GM23338 (cell line): ENCODE measurements around the gene ZNF507. TPM values are rescaled to one million over a fixed set of nuclear protein-coding genes. Genes with fewer than 3 reads are reported as not detected.

Experiments used
- ATAC-seq: fragments of 200-7000 bp; cut with Tn5 transposase; 3 replicates; pipeline ENCODE4 v1.9.1; 2020
- DNase-seq: peaks from one replicate; pipeline ENCODE4 v3.0.0-alpha.2; 2015; ENCODE audit warnings: low spot score
- H2AFZ ChIP-seq: fragments of 200-600 bp; sonication (generic); 2 replicates; pipeline ENCODE4 v1.8.0; 2016; ENCODE audit warnings: antibody characterized with exemption, mild to moderate bottlenecking, moderate library complexity
- H3F3A ChIP-seq: fragments of 200-600 bp; sonication (generic); replicated peaks from 2 replicates; pipeline ENCODE4 v1.8.0; 2017; ENCODE audit warnings: antibody characterized with exemption, mixed run types, low read depth
- H3K27ac ChIP-seq: fragments of 200-600 bp; sonication (generic); 2 replicates; pipeline ENCODE4 v1.6.1; 2016; ENCODE audit warnings: low read depth
- H3K27me3 ChIP-seq: fragments of 200-600 bp; sonication (generic); 2 replicates; pipeline ENCODE4 v1.8.0; 2016; ENCODE audit warnings: mild to moderate bottlenecking, mixed run types, moderate library complexity; ENCODE audit not compliant: insufficient read depth
- H3K36me3 ChIP-seq: fragments of 200-600 bp; sonication (generic); 2 replicates; pipeline ENCODE4 v1.8.0; 2016; ENCODE audit warnings: mild to moderate bottlenecking; ENCODE audit not compliant: insufficient read depth
- H3K4me1 ChIP-seq: fragments of 200-600 bp; sonication (generic); 2 replicates; pipeline ENCODE4 v1.8.0; 2016; ENCODE audit warnings: mild to moderate bottlenecking, moderate library complexity; ENCODE audit not compliant: insufficient read depth
- H3K4me2 ChIP-seq: fragments of 200-600 bp; sonication (generic); 2 replicates; pipeline ENCODE4 v1.7.1; 2017; ENCODE audit warnings: mixed run types
- H3K4me3 ChIP-seq: fragments of 200-600 bp; sonication (generic); 2 replicates; pipeline ENCODE4 v1.6.1; 2016; ENCODE audit warnings: mixed run types
- H3K79me2 ChIP-seq: fragments of 200-600 bp; sonication (generic); replicated peaks from 2 replicates; pipeline ENCODE4 v1.8.0; 2017; ENCODE audit warnings: mild to moderate bottlenecking; ENCODE audit not compliant: insufficient read depth
- H3K9me2 ChIP-seq: fragments of 200-600 bp; sonication (generic); 2 replicates; pipeline ENCODE4 v1.8.0; 2017; ENCODE audit not compliant: insufficient read depth
- H4K20me1 ChIP-seq: fragments of 200-600 bp; sonication (generic); replicated peaks from 2 replicates; pipeline ENCODE4 v1.8.0; 2017; ENCODE audit warnings: mild to moderate bottlenecking; ENCODE audit not compliant: insufficient read depth
- H3K27ac Mint-ChIP-seq: 2 replicates; pipeline ENCODE4 v1.8.0; 2020; ENCODE audit warnings: inconsistent platforms, mild to moderate bottlenecking, moderate library complexity, mixed read lengths
- H3K27me3 Mint-ChIP-seq: 3 replicates; pipeline ENCODE4 v1.8.0; 2022; ENCODE audit warnings: low read depth, mild to moderate bottlenecking, moderate library complexity, mixed read lengths, inconsistent platforms; ENCODE audit not compliant: insufficient read depth, poor library complexity
- H3K36me3 Mint-ChIP-seq: 3 replicates; pipeline ENCODE4 v1.8.0; 2021; ENCODE audit warnings: low read depth, mild to moderate bottlenecking, inconsistent platforms, moderate library complexity, mixed read lengths
- H3K4me1 Mint-ChIP-seq: 3 replicates; pipeline ENCODE4 v1.8.0; 2020; ENCODE audit warnings: mild to moderate bottlenecking, inconsistent platforms, mixed read lengths
- H3K4me3 Mint-ChIP-seq: 3 replicates; pipeline ENCODE4 v1.8.0; 2021; ENCODE audit warnings: moderate library complexity, mild to moderate bottlenecking, inconsistent platforms, mixed read lengths
- H3K9me3 Mint-ChIP-seq: 3 replicates; pipeline ENCODE4 v1.8.0; 2020; ENCODE audit warnings: moderate library complexity, mild to moderate bottlenecking, inconsistent platforms, mixed read lengths
- CREB1 ChIP-seq: fragments of 250-450 bp; sonication (Bioruptor Pico); IDR thresholded peaks from 2 replicates; pipeline ENCODE4 v1.5.0; 2020; ENCODE audit warnings: low read depth, mild to moderate bottlenecking, moderate library complexity
- EZH2 ChIP-seq: fragments of 200-600 bp; sonication (generic); IDR thresholded peaks from one replicate; pipeline ENCODE4 v1.8.0; 2017; ENCODE audit warnings: antibody characterized with exemption, mild to moderate bottlenecking, low read depth; ENCODE audit not compliant: unreplicated experiment
- EZH2phosphoT487 ChIP-seq: fragments of 200-600 bp; sonication (generic); IDR thresholded peaks from one replicate; pipeline ENCODE4 v1.8.1; 2018; ENCODE audit warnings: antibody characterized with exemption; ENCODE audit not compliant: unreplicated experiment
- JUNB ChIP-seq: IDR thresholded peaks from one replicate; pipeline ENCODE4 v1.6.1; 2016; ENCODE audit warnings: antibody characterized with exemption; ENCODE audit not compliant: unreplicated experiment
- NANOG ChIP-seq: IDR thresholded peaks from 2 replicates; pipeline ENCODE4 v1.6.1; 2016; ENCODE audit warnings: antibody characterized with exemption, borderline replicate concordance
- POLR2AphosphoS5 ChIP-seq: IDR thresholded peaks from 2 replicates; pipeline ENCODE4 v1.6.1; 2016; ENCODE audit warnings: antibody characterized with exemption, low read depth
- STAT1 ChIP-seq: IDR thresholded peaks from one replicate; pipeline ENCODE4 v1.6.1; 2016; ENCODE audit warnings: antibody characterized with exemption; ENCODE audit not compliant: unreplicated experiment
- ZNF114 ChIP-seq: fragments of 250-450 bp; sonication (Bioruptor Pico); IDR thresholded peaks from 2 replicates; pipeline ENCODE4 v1.5.0; 2020; ENCODE audit warnings: mild to moderate bottlenecking, moderate library complexity
- ZNF331 ChIP-seq: fragments of 250-450 bp; sonication (Bioruptor Pico); IDR thresholded peaks from 2 replicates; pipeline ENCODE4 v1.5.0; 2020; ENCODE audit warnings: low read depth, mild to moderate bottlenecking, moderate library complexity
- ZNF462 ChIP-seq: fragments of 250-450 bp; sonication (Bioruptor Pico); IDR thresholded peaks from 2 replicates; pipeline ENCODE4 v1.5.0; 2020; ENCODE audit warnings: mild to moderate bottlenecking, moderate library complexity
- polyA plus RNA-seq: library from polyadenylated mRNA; unstranded; fragments of >200 nt; fragmentation: Nextera tagmentation; extraction: Ambion mirVana; gene quantifications from 2 replicates; pipeline ENCODE4 v1.2.1, GENCODE V29; 2016
- total RNA-seq: library from RNA; depleted of rRNA; stranded (reverse); fragments of >200 nt; shearing (Covaris generic); gene quantifications from 2 replicates; pipeline ENCODE4 v1.2.3, GENCODE V29; 2014
- TF ChIP-seq, protein P1 (sequence below): IDR thresholded peaks from one replicate; pipeline ENCODE4 v1.6.1; 2018; ENCODE audit warnings: antibody characterized with exemption; ENCODE audit not compliant: unreplicated experiment
- TF ChIP-seq, protein P2 (sequence below): IDR thresholded peaks from 2 replicates; pipeline ENCODE4 v1.6.1; 2016; ENCODE audit warnings: antibody characterized with exemption
- TF ChIP-seq, protein P3 (sequence below), 2 experiments: fragments of 200-600 bp in 1 of 2; sonication (generic) in 1 of 2; conservative IDR thresholded peaks; 2 replicates each; pipeline versions ENCODE4 v1.5.1 to v1.6.1; 2016 to 2017; ENCODE audit warnings: antibody characterized with exemption in 2 of 2, low read depth in 2 of 2, mild to moderate bottlenecking in 2 of 2, moderate library complexity in 1 of 2

The ZNF507 gene
- total and polyA plus RNA-seq, 2 experiments from 2014 or later, result 10.4 to 23.4 TPM

DNA sequence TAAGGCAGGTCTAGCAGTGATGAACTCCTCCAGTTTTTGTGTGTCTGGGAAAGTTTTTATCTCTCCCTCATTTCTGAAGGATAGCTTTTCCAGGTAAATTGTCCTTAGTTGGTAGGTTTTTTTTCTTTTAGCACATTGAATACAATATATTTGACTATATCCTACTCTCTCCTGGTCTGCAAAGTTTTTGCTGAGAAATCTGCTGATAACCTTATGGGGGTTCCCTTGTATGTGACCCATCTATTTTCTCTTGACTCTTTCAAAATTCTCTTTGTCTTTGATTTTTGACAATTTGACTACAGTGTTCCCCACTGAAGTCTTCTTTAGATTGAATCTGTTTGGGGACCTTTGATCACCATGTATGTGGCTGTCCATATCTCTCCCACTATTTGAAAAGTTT is 42.6 kb upstream of the ZNF507 start:
- H3K4me1 Mint-ChIP-seq, result peaks cover 4% of the 10 kb centered on the region; the same call in 2 of the 3 replicates
- no peak overlapping the region for H3K27ac Mint-ChIP-seq
- TF ChIP-seq, protein P1, sequence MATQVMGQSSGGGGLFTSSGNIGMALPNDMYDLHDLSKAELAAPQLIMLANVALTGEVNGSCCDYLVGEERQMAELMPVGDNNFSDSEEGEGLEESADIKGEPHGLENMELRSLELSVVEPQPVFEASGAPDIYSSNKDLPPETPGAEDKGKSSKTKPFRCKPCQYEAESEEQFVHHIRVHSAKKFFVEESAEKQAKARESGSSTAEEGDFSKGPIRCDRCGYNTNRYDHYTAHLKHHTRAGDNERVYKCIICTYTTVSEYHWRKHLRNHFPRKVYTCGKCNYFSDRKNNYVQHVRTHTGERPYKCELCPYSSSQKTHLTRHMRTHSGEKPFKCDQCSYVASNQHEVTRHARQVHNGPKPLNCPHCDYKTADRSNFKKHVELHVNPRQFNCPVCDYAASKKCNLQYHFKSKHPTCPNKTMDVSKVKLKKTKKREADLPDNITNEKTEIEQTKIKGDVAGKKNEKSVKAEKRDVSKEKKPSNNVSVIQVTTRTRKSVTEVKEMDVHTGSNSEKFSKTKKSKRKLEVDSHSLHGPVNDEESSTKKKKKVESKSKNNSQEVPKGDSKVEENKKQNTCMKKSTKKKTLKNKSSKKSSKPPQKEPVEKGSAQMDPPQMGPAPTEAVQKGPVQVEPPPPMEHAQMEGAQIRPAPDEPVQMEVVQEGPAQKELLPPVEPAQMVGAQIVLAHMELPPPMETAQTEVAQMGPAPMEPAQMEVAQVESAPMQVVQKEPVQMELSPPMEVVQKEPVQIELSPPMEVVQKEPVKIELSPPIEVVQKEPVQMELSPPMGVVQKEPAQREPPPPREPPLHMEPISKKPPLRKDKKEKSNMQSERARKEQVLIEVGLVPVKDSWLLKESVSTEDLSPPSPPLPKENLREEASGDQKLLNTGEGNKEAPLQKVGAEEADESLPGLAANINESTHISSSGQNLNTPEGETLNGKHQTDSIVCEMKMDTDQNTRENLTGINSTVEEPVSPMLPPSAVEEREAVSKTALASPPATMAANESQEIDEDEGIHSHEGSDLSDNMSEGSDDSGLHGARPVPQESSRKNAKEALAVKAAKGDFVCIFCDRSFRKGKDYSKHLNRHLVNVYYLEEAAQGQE, result no peak
- TF ChIP-seq CREB1 (CRISPR knock-in tag) (no peak), STAT1 (no peak), POLR2AphosphoS5 (no peak), NANOG (no peak), ZNF331 (no peak), JUNB (no peak), EZH2phosphoT487 (no peak), ZNF462 (no peak), ZNF114 (no peak), EZH2 (no peak)
- TF ChIP-seq, protein P2, sequence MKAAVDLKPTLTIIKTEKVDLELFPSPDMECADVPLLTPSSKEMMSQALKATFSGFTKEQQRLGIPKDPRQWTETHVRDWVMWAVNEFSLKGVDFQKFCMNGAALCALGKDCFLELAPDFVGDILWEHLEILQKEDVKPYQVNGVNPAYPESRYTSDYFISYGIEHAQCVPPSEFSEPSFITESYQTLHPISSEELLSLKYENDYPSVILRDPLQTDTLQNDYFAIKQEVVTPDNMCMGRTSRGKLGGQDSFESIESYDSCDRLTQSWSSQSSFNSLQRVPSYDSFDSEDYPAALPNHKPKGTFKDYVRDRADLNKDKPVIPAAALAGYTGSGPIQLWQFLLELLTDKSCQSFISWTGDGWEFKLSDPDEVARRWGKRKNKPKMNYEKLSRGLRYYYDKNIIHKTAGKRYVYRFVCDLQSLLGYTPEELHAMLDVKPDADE, result no peak
- TF ChIP-seq, protein P3, sequence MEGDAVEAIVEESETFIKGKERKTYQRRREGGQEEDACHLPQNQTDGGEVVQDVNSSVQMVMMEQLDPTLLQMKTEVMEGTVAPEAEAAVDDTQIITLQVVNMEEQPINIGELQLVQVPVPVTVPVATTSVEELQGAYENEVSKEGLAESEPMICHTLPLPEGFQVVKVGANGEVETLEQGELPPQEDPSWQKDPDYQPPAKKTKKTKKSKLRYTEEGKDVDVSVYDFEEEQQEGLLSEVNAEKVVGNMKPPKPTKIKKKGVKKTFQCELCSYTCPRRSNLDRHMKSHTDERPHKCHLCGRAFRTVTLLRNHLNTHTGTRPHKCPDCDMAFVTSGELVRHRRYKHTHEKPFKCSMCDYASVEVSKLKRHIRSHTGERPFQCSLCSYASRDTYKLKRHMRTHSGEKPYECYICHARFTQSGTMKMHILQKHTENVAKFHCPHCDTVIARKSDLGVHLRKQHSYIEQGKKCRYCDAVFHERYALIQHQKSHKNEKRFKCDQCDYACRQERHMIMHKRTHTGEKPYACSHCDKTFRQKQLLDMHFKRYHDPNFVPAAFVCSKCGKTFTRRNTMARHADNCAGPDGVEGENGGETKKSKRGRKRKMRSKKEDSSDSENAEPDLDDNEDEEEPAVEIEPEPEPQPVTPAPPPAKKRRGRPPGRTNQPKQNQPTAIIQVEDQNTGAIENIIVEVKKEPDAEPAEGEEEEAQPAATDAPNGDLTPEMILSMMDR (conservative IDR thresholded peaks at IDR 0.05; ENCODE audit: low read depth in 2 of 2), result no peak
- H3K36me3 Mint-ChIP-seq, result peaks cover 6% of the 10 kb centered on the region; the same call in 1 of the 3 replicates
- no peaks in the 10 kb centered on the region for H3F3A ChIP-seq
- H3K27ac ChIP-seq, result no peak overlapping the region
- no peak overlapping the region for H2AFZ ChIP-seq
- H4K20me1 ChIP-seq, result no peaks in the 10 kb centered on the region
- no peak overlapping the region for H3K4me2 ChIP-seq
- no peaks in the 10 kb centered on the region for H3K79me2 ChIP-seq
- H3K27me3 ChIP-seq, result no peaks in the 10 kb centered on the region
- H3K9me3 Mint-ChIP-seq, result peaks cover 20% of the 10 kb centered on the region
- no peaks in the 10 kb centered on the region for H3K36me3 ChIP-seq
- no peak overlapping the region for H3K4me3 Mint-ChIP-seq
- DNase-seq (no peak), ATAC-seq (no peak)
- no peaks in the 10 kb centered on the region for H3K9me2 ChIP-seq
- no peaks in the 10 kb centered on the region for H3K27me3 Mint-ChIP-seq
- H3K4me3 ChIP-seq, result no peak overlapping the region
- H3K4me1 ChIP-seq, result peaks cover 2% of the 10 kb centered on the region; the same call in 1 of the 2 replicates
